Loucy (cell line): ENCODE data around the gene SIRPB2.

Source experiments
- EZH2phosphoT487 ChIP-seq: fragments of 200-600 bp; IDR thresholded peaks from 2 replicates; pipeline ENCODE4 v1.6.1; 2018; ENCODE audit warnings: antibody characterized with exemption, mild to moderate bottlenecking, moderate library complexity, borderline replicate concordance
- TF ChIP-seq, protein P1 (sequence below): fragments of 200-600 bp; sonication (generic); conservative IDR thresholded peaks from 2 replicates; pipeline ENCODE4 v1.5.1; 2014; ENCODE audit warnings: mild to moderate bottlenecking, antibody characterized with exemption, low read length

DNA sequence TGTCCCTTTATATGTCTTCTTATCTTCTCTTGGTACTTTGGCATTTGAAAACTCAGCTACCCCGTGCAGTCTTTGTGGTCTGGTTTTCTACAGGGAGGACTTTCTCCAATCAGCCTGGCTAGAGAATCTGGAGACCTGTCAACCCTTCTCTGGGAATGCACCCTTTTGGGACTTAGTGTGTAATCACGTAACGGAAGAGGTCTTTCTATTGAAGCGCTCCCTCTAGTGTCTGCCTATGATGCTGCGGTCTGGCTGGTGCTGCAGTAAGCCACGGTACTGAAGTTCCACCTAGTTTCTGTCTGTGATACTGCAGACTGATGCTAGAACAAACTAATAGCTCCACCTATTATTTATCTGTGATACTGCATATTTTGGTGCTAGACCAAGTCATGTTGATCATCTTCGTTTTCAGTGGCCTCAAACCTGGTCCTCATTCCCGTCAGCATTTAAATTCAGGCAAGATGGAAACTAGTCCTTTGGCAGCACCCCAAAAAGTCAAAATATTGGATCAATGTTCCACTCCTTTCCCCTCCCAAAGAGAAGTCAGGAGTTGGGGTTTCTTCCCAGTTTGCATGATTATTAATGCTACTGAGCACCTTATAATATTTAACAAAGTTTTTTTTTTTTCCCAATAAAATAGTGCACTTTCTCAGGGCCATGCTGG lies 12.5 kb upstream of the SIRPB2 start:
- TF ChIP-seq, protein P1, sequence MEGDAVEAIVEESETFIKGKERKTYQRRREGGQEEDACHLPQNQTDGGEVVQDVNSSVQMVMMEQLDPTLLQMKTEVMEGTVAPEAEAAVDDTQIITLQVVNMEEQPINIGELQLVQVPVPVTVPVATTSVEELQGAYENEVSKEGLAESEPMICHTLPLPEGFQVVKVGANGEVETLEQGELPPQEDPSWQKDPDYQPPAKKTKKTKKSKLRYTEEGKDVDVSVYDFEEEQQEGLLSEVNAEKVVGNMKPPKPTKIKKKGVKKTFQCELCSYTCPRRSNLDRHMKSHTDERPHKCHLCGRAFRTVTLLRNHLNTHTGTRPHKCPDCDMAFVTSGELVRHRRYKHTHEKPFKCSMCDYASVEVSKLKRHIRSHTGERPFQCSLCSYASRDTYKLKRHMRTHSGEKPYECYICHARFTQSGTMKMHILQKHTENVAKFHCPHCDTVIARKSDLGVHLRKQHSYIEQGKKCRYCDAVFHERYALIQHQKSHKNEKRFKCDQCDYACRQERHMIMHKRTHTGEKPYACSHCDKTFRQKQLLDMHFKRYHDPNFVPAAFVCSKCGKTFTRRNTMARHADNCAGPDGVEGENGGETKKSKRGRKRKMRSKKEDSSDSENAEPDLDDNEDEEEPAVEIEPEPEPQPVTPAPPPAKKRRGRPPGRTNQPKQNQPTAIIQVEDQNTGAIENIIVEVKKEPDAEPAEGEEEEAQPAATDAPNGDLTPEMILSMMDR, result peak; percentile 100
- TF ChIP-seq EZH2phosphoT487, result no peak
